BLaER1 treated with 17β-estradiol and CSF1 and Interleukin-3, amounts not matched to agents 10 nM and 100 nM (cell line): ENCODE measurements around the gene SLIT3.

Experiments
- H3K27ac ChIP-seq, 11 experiments: shearing (Covaris generic); formaldehyde crosslinking; 2 replicates each; pipeline ENCODE4 v1.8.1; 2022
- H3K27me3 ChIP-seq, 11 experiments: shearing (Covaris generic); formaldehyde crosslinking; 2 replicates each; pipeline ENCODE4 v1.8.1; 2022
- H3K36me3 ChIP-seq, 11 experiments: shearing (Covaris generic); formaldehyde crosslinking; 2 replicates each; pipeline ENCODE4 v1.8.1; 2022
- H3K4me1 ChIP-seq, 10 experiments: shearing (Covaris generic); formaldehyde crosslinking; 2 replicates each; pipeline ENCODE4 v1.8.1; 2022
- H3K4me2 ChIP-seq, 11 experiments: shearing (Covaris generic); formaldehyde crosslinking; 2 replicates each; pipeline ENCODE4 v1.8.1; 2022
- H3K4me3 ChIP-seq, 10 experiments: shearing (Covaris generic); formaldehyde crosslinking; 2 replicates each; pipeline ENCODE4 v1.8.1; 2022
- H3K9ac ChIP-seq, 11 experiments: shearing (Covaris generic); formaldehyde crosslinking; 2 replicates each; pipeline ENCODE4 v1.8.1; 2022
- H3K9me3 ChIP-seq, 11 experiments: shearing (Covaris generic); formaldehyde crosslinking; replicated peaks in 1 of 11; 2 replicates each; pipeline ENCODE4 v1.8.1; 2022
- H4K20me1 ChIP-seq, 11 experiments: shearing (Covaris generic); formaldehyde crosslinking; 2 replicates each; pipeline ENCODE4 v1.8.1; 2022
- Cebpa-rat ChIP-seq, 11 experiments: shearing (Covaris generic); IDR thresholded peaks; 2 replicates each; pipeline ENCODE4 v1.8.1; 2022

The SLIT3 gene

DNA sequence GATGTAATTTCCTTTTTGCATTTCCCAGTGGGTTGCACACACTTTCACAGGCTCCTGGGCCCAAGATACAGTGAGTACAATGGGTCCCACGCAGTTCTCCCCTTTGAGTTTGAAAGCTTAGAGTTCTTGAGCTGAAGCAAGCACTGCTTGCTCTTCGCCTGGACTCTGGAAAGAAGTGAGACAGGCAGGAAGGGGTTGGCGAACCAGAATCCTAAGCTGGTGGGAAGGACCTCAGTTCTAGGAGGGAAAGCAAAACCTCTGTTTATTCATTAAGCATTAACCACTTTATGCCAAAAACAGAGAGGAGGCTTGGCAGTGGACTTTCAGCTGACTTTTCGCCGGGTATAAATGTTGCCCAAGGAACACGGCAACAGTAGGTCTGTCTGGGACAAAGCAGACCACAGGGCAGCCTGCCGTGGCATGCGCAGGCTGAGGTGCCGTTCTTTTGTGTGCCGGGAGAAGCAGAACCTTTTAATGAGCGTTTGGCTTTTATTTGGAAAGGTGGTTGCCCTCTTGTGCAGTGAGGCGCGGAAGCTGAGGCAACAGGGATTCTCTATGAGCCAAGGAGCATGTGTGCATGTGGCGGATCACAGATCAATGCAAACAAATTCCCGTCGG, 481.8 kb downstream of the SLIT3 start:
- Histone ChIP-seq H3K36me3 (no peaks in the 10 kb centered on the region), H3K4me3 (no peak overlapping the region), H4K20me1 (no peaks in the 10 kb centered on the region), H3K27ac (no peak overlapping the region), H3K9me3 (no peaks in the 10 kb centered on the region), H3K4me2 (peak overlapping the region in 8 of 11 experiments; percentile 7 to 68 (median 58); a peak in 10 of 22 replicates), H3K4me1 (peaks cover 0 to 24% (median 23%) of the 10 kb centered on the region in 10 experiments; a peak in 14 of 20 replicates), H3K9ac (no peak overlapping the region), H3K27me3 (no peaks in the 10 kb centered on the region)
- no peak for TF ChIP-seq Cebpa-rat (IDR thresholded peaks at IDR 0.05)

DNA sequence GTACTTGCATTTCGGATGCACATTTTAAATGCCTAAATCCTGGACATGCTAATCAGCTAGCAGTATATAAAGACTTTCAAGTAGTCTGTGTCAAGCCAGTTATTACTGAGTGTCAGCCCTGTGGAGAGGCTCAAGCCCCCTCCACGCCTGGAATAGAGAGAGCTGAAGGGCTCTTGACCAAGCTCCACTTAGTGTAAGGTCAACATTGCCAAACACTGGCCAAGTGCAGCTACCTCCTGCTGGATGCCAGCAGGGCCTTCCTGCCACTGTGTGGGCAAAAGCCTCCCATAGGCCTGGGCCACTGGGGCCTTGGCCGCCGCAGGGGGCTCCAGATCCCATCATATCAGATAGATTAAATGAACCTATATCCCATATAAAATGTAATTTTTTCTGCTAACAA, 482.4 kb downstream of the SLIT3 start:
- Histone ChIP-seq H3K27ac (no peak overlapping the region), H3K4me3 (no peak overlapping the region), H4K20me1 (no peaks in the 10 kb centered on the region), H3K36me3 (no peaks in the 10 kb centered on the region), H3K27me3 (no peaks in the 10 kb centered on the region), H3K4me2 (peak overlapping the region in 9 of 11 experiments; percentile 0 to 68 (median 59); a peak in 16 of 22 replicates), H3K4me1 (peaks cover 0 to 24% (median 23%) of the 10 kb centered on the region in 10 experiments; a peak in 14 of 20 replicates), H3K9me3 (no peaks in the 10 kb centered on the region), H3K9ac (no peak overlapping the region)
- no peak for TF ChIP-seq Cebpa-rat (IDR thresholded peaks at IDR 0.05)

DNA sequence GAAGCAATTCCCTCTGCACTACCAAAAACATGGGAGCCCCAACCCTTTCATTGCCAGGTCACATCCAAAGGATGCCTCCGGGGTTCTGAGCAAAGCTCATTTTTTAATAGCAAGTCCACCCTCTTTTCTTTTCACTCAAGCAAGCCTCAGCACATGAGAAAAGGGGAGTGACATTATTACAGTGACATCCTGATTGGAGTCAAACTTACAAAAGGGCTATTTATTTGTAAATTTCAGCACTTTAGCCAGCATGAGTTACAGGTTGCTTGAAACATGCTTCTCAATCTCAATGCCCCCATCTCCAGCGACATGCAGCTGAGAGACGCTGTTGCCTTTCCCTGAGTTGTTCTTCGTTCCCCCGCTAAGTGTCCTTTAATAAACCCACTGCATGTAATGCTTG, 483.3 kb downstream of the SLIT3 start:
- Histone ChIP-seq H3K36me3 (no peaks in the 10 kb centered on the region), H3K4me1 (peaks cover 0 to 24% (median 23%) of the 10 kb centered on the region in 10 experiments; a peak in 14 of 20 replicates), H3K27me3 (no peaks in the 10 kb centered on the region), H3K4me2 (peak overlapping the region in 8 of 11 experiments; percentile 43 to 68 (median 62); a peak in 16 of 22 replicates), H3K9ac (no peak overlapping the region), H4K20me1 (no peaks in the 10 kb centered on the region), H3K9me3 (no peaks in the 10 kb centered on the region), H3K4me3 (no peak overlapping the region), H3K27ac (no peak overlapping the region)
- no peak for TF ChIP-seq Cebpa-rat (IDR thresholded peaks at IDR 0.05)

DNA sequence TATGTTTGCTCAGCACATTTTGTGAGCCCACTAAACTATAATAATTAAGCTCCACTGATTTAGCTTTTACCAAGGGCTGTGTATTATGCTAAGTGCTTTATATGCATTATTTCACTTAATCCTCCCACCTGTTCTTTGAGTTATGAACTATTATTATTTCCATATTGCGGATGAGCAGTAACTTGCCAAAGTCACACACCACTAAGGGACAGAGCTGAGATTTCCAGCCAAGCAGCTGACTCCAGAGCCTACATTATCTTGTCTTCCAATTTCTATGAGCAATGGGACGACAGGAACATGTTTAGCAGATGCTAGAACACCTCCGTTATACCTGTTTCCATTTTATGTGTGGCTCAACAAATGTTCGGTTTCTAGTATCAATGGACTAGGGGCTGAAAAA, 484.3 kb downstream of the SLIT3 start:
- Histone ChIP-seq H3K4me2 (no peak overlapping the region), H3K27ac (no peak overlapping the region), H3K9me3 (no peaks in the 10 kb centered on the region), H3K36me3 (no peaks in the 10 kb centered on the region), H3K27me3 (no peaks in the 10 kb centered on the region), H3K4me3 (no peak overlapping the region), H3K9ac (no peak overlapping the region), H4K20me1 (no peaks in the 10 kb centered on the region), H3K4me1 (peaks cover 0 to 24% (median 23%) of the 10 kb centered on the region in 10 experiments; a peak in 14 of 20 replicates)
- TF ChIP-seq Cebpa-rat (IDR thresholded peaks at IDR 0.05), result no peak

DNA sequence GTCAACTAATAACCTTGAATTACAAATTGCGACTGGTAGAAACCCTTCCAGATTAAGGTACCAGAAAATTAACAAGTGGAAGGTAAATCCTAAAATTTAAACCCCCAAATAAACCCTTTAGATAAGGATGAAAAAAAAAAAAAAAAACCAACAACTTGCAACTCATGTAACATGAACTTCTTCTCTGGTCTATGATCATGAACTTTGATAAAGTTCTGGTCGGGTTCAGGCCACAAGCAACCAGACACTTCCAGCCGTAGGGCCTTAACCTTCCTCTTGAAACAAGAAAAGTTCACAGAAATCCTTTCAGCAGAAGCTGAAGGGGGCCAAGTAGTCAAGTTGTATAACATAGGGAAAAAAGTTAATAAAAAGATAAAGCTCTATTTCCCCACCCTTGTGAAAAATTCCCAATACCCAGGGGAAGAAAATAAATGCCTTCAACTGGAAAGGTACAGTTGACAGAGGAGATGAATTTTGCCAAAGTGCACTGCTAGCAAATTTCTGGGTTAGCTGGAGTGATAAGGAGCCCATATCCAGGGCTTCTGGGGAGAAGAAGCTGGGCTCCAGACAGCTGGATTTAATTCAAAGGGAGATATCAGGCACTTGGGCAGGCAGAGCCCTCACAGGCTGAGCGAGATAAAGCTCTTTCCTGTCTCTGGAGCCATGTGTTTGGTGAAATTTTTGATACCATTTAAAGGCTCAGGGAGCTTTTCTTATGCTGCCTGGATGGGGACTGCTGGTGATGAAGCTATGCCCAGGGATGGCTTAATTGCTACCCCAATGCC, 487.6 kb downstream of the SLIT3 start:
- peaks cover 0 to 13% (median 12%) of the 10 kb centered on the region in 10 experiments; a peak in 14 of 20 replicates for H3K4me1 ChIP-seq
- no peak overlapping the region for H3K4me3 ChIP-seq
- no peaks in the 10 kb centered on the region for H4K20me1 ChIP-seq
- H3K4me2 ChIP-seq, result no peak overlapping the region
- H3K27ac ChIP-seq, result no peak overlapping the region
- no peaks in the 10 kb centered on the region for H3K36me3 ChIP-seq
- no peak for TF ChIP-seq Cebpa-rat (IDR thresholded peaks at IDR 0.05)
- no peaks in the 10 kb centered on the region for H3K9me3 ChIP-seq
- H3K9ac ChIP-seq, result no peak overlapping the region
- H3K27me3 ChIP-seq, result no peaks in the 10 kb centered on the region

DNA sequence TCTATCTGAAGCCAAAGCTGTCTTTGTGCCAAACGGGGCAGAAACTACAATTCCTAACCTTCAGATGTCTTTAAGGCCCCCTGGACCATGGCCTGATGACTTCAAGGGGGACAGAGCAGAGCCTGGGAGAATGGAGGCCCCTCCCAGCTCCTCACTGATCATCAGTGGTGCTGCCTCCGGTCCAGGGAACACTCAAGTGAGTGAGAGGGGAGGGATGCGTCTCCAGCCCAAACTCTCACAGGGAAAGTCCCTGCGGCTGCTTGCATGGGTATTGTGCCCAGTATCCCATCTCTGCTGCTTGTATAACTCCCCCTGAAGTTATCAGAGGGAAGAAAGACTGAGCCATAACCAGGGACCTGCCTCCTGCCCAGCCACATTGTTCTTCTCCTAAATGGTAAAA, 490.3 kb downstream of the SLIT3 start:
- Histone ChIP-seq H3K36me3 (no peaks in the 10 kb centered on the region), H3K27ac (no peak overlapping the region), H3K4me1 (no peaks in the 10 kb centered on the region), H3K9ac (no peak overlapping the region), H3K27me3 (no peaks in the 10 kb centered on the region), H3K4me3 (no peak overlapping the region), H3K9me3 (no peaks in the 10 kb centered on the region), H4K20me1 (no peaks in the 10 kb centered on the region), H3K4me2 (no peak overlapping the region)
- no peak for TF ChIP-seq Cebpa-rat (IDR thresholded peaks at IDR 0.05)

DNA sequence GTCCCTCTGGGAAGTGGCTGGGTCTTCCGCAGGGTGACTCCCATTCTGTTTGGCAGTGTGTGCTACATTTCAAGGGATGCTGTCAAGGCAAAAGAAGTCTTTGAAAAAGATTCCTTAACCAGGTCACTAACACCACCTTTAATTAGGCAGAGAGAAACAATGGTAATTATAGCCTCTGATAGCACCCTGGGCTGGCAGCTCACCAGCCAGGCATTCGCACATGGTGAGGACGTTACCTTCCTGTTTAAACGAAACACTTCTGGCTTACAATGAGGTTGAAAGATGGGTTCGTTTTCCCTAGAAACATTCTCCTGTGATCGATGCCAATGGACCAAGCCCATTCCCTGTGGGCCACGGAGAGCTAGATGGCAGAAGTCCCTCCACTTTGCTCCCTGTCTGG, 491.7 kb downstream of the SLIT3 start:
- Histone ChIP-seq H3K36me3 (no peaks in the 10 kb centered on the region), H3K4me1 (no peaks in the 10 kb centered on the region), H4K20me1 (no peaks in the 10 kb centered on the region), H3K4me2 (no peak overlapping the region), H3K9me3 (no peaks in the 10 kb centered on the region), H3K27me3 (no peaks in the 10 kb centered on the region), H3K9ac (no peak overlapping the region), H3K4me3 (no peak overlapping the region), H3K27ac (no peak overlapping the region)
- TF ChIP-seq Cebpa-rat (IDR thresholded peaks at IDR 0.05), result no peak

DNA sequence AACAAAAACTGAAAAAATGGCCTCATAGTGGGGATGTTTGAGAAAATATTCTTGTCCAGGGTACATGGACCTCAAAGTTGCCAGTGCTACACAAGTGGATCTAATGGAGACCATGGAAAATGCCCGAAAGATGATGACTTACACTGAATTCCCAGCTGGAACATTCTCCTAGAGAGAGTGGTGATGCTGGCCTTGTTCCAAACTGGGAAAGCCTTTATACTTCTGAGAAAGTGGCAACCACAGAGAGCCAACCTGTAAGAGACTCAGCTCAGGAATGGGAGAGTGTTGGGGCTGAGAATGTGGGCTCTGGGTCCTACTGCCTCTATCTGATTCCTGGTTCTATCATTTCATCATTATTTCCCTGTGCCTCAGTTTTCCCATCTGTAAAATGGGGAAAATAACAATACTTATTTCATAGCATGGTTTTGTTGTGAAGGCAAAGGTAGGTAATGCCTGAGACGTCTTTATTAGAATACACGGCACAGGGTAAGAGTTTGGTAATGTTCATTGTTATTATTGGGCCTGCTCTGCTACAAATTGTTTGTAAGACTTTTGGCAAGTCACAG, 492.8 kb downstream of the SLIT3 start:
- TF ChIP-seq Cebpa-rat (IDR thresholded peaks at IDR 0.05), result no peak
- Histone ChIP-seq H3K4me3 (no peak overlapping the region), H3K4me2 (no peak overlapping the region), H4K20me1 (no peaks in the 10 kb centered on the region), H3K4me1 (no peaks in the 10 kb centered on the region), H3K27ac (no peak overlapping the region), H3K36me3 (no peaks in the 10 kb centered on the region), H3K9me3 (no peaks in the 10 kb centered on the region), H3K27me3 (no peaks in the 10 kb centered on the region), H3K9ac (no peak overlapping the region)

DNA sequence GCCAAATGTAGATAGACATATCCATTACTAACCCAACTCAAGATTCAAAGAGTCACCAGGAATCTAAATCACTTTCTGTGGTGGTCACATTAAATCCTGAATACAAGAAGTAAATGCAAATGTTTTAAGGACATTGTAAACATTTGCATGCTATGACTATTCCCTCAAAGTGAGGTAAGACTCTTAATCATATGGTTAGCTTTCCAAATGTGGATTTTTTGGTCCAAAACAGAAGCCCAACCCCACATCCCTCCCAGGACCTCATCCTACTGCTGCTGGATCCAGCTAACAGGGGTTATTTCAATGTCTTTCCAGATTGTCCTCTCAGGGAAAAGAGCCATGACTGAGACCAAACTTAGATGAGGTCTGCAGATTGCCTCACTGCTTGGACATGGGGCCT, 493.7 kb downstream of the SLIT3 start:
- no peak overlapping the region for H3K9ac ChIP-seq
- H3K4me1 ChIP-seq, result no peaks in the 10 kb centered on the region
- no peaks in the 10 kb centered on the region for H3K27me3 ChIP-seq
- no peaks in the 10 kb centered on the region for H3K9me3 ChIP-seq
- no peak overlapping the region for H3K27ac ChIP-seq
- no peak for TF ChIP-seq Cebpa-rat (IDR thresholded peaks at IDR 0.05)
- H3K36me3 ChIP-seq, result no peaks in the 10 kb centered on the region
- H3K4me3 ChIP-seq, result no peak overlapping the region
- H3K4me2 ChIP-seq, result no peak overlapping the region
- no peaks in the 10 kb centered on the region for H4K20me1 ChIP-seq
